Karpas-422 (cell line): ENCODE measurements around the gene ZNF710. TPM values are rescaled to one million over a fixed set of nuclear protein-coding genes. Genes with fewer than 3 reads are reported as not detected.

Source experiments
- DNase-seq: peaks from one replicate; pipeline ENCODE4 v3.0.0-alpha.2; 2015
- H2AFZ ChIP-seq: fragments of 200-600 bp; sonication (generic); 2 replicates; pipeline ENCODE4 v1.6.1; 2014; ENCODE audit warnings: antibody characterized with exemption, low read length, mixed read lengths
- H3K27ac ChIP-seq: fragments of 200-600 bp; sonication (generic); 2 replicates; pipeline ENCODE4 v1.5.1; 2014; ENCODE audit warnings: mild to moderate bottlenecking, low read length, moderate library complexity
- H3K27me3 ChIP-seq: fragments of 200-600 bp; sonication (generic); 2 replicates; pipeline ENCODE4 v1.6.1; 2014; ENCODE audit warnings: low read length, mixed read lengths
- H3K36me3 ChIP-seq: fragments of 200-600 bp; sonication (generic); 2 replicates; pipeline ENCODE4 v1.6.1; 2014; ENCODE audit warnings: low read length, mixed read lengths; ENCODE audit not compliant: insufficient read depth
- H3K4me1 ChIP-seq: fragments of 200-600 bp; sonication (generic); 2 replicates; pipeline ENCODE4 v1.6.1; 2014; ENCODE audit warnings: mild to moderate bottlenecking, low read length, mixed read lengths
- H3K4me2 ChIP-seq: fragments of 200-600 bp; sonication (generic); 2 replicates; pipeline ENCODE4 v1.6.1; 2014; ENCODE audit warnings: low read length, low read depth, mild to moderate bottlenecking; ENCODE audit not compliant: poor library complexity, severe bottlenecking
- H3K4me3 ChIP-seq: fragments of 200-600 bp; sonication (generic); 2 replicates; pipeline ENCODE4 v1.5.1; 2014; ENCODE audit warnings: mild to moderate bottlenecking, antibody characterized with exemption, low read length, mixed read lengths
- H3K79me2 ChIP-seq: fragments of 200-600 bp; sonication (generic); 2 replicates; pipeline ENCODE4 v1.6.1; 2014; ENCODE audit warnings: mild to moderate bottlenecking, low read length, mixed read lengths
- H3K9ac ChIP-seq: fragments of 200-600 bp; sonication (generic); 2 replicates; pipeline ENCODE4 v1.6.0; 2014; ENCODE audit warnings: low read length
- H3K9me2 ChIP-seq: fragments of 200-600 bp; sonication (generic), shearing (Covaris generic); replicated peaks from 2 replicates; pipeline ENCODE4 v1.6.0; 2014; ENCODE audit warnings: mild to moderate bottlenecking, low read length, moderate library complexity; ENCODE audit not compliant: insufficient read depth
- H3K9me3 ChIP-seq: fragments of 300-700, 200-600 bp; sonication (generic); 2 replicates; pipeline ENCODE4 v1.6.1; 2014; ENCODE audit warnings: low read length, mixed read lengths
- H4K20me1 ChIP-seq: fragments of 200-600 bp; sonication (generic); 2 replicates; pipeline ENCODE4 v1.6.1; 2014; ENCODE audit warnings: mild to moderate bottlenecking, antibody characterized with exemption, low read length, low read depth; ENCODE audit not compliant: insufficient read depth
- total RNA-seq: library from RNA; depleted of rRNA; stranded (reverse); fragments of >200 nt; shearing (Covaris generic); gene quantifications from 2 replicates; pipeline ENCODE4 v1.2.3, GENCODE V29; 2014; ENCODE audit warnings: low replicate concordance

Gene ZNF710
- total RNA-seq, 1 experiment from 2014 or later = 25.2 TPM

- H3K79me2 ChIP-seq = peaks cover 30% of the 10 kb centered on the region
- H2AFZ ChIP-seq = no peak overlapping the region
- DNase-seq = no peak
- H3K27ac ChIP-seq = no peak overlapping the region
- H3K4me3 ChIP-seq = no peak overlapping the region
- H3K27me3 ChIP-seq = no peaks in the 10 kb centered on the region
- H3K4me2 ChIP-seq = no peak overlapping the region
- no peaks in the 10 kb centered on the region for H4K20me1 ChIP-seq
- no peaks in the 10 kb centered on the region for H3K36me3 ChIP-seq
- no peaks in the 10 kb centered on the region for H3K9me3 ChIP-seq
- no peak overlapping the region for H3K9ac ChIP-seq
- peaks cover 35% of the 10 kb centered on the region for H3K4me1 ChIP-seq
- no peaks in the 10 kb centered on the region for H3K9me2 ChIP-seq
Measured at GRCh38 chr15:89999676-90000185, 1.4 kb upstream of the ZNF710 start.

- peak overlapping the region; percentile 72 for H3K27ac ChIP-seq
- H3K4me2 ChIP-seq = peak overlapping the region; percentile 96
- peak overlapping the region; percentile 70 for H3K4me3 ChIP-seq
- H3K27me3 ChIP-seq = no peaks in the 10 kb centered on the region
- peaks cover 40% of the 10 kb centered on the region for H3K4me1 ChIP-seq
- no peaks in the 10 kb centered on the region for H4K20me1 ChIP-seq
- H3K36me3 ChIP-seq = no peaks in the 10 kb centered on the region
- DNase-seq = peak; percentile 50
- peak overlapping the region; percentile 78 for H3K9ac ChIP-seq
- H3K9me3 ChIP-seq = no peaks in the 10 kb centered on the region
- peak overlapping the region; percentile 35 for H2AFZ ChIP-seq
- peaks cover 37% of the 10 kb centered on the region for H3K79me2 ChIP-seq
- no peaks in the 10 kb centered on the region for H3K9me2 ChIP-seq
Measured at GRCh38 chr15:90000186-90001001, 730 bp upstream of the ZNF710 start.

DNA sequence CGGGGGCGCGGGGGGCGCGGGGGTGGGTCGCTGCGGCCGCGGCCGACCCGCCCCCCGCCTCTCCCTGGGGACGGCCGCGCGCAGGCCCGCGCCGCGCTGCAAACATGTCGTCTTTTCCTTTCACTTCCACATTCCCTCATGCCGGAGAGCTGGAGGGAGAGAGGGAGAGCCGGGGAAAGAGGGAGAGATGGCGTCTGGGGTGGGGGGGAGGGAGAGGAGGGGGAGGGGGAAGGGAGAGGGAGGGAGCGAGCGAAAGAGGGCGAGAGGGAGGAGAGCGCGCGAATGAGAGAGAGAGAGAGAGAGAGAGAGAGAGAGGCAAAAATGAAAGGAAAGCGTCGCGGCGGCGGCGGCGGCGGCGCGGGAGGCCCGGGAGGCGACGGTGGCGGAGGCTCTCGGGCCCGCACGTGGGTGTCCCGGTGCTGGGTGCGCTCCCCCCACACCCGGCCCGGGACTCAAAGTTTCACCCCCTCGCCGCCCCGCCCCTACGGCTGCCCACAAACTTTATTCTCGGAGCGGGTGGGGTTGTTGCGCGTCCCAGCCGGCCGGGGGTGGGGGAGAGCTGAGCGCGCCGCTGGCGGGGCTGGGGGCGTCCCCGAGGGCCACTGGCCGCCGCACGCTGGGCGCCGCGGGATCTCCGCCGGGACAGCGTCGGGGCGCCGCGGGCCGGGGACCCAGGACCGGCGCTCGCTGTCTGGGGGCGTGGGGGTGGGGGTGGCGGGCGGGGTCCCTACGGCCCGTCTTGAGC is 731 bp downstream of the ZNF710 start:
- Histone ChIP-seq H3K4me3 (peak overlapping the region; percentile 82), H2AFZ (no peak overlapping the region), H3K36me3 (peaks cover 7% of the 10 kb centered on the region; the same call in 1 of the 2 replicates), H3K79me2 (peaks cover 51% of the 10 kb centered on the region), H3K27me3 (no peaks in the 10 kb centered on the region), H4K20me1 (0 out of 2 replicates have a peak, but pooled peaks cover 5% of the 10 kb centered on the region), H3K9me2 (no peaks in the 10 kb centered on the region), H3K27ac (peak overlapping the region; percentile 81), H3K4me2 (peak overlapping the region; percentile 91), H3K9me3 (no peaks in the 10 kb centered on the region), H3K9ac (peak overlapping the region; percentile 79), H3K4me1 (peaks cover 54% of the 10 kb centered on the region)
- peak; percentile 79 for DNase-seq

- peak overlapping the region; percentile 91 for H3K4me2 ChIP-seq
- H4K20me1 ChIP-seq = 0 out of 2 replicates have a peak, but pooled peaks cover 5% of the 10 kb centered on the region
- H3K9me2 ChIP-seq = no peaks in the 10 kb centered on the region
- H3K9me3 ChIP-seq = no peaks in the 10 kb centered on the region
- H3K4me1 ChIP-seq = peaks cover 60% of the 10 kb centered on the region
- peak overlapping the region; percentile 81 for H3K27ac ChIP-seq
- H2AFZ ChIP-seq = no peak overlapping the region
- H3K36me3 ChIP-seq = peaks cover 7% of the 10 kb centered on the region; the same call in 1 of the 2 replicates
- H3K4me3 ChIP-seq = peak overlapping the region; percentile 82
- H3K27me3 ChIP-seq = no peaks in the 10 kb centered on the region
- H3K9ac ChIP-seq = peak overlapping the region; percentile 79
- peak; percentile 83 for DNase-seq
- peaks cover 57% of the 10 kb centered on the region for H3K79me2 ChIP-seq
Measured at GRCh38 chr15:90002428-90002844, 1.3 kb downstream of the ZNF710 start.

DNA sequence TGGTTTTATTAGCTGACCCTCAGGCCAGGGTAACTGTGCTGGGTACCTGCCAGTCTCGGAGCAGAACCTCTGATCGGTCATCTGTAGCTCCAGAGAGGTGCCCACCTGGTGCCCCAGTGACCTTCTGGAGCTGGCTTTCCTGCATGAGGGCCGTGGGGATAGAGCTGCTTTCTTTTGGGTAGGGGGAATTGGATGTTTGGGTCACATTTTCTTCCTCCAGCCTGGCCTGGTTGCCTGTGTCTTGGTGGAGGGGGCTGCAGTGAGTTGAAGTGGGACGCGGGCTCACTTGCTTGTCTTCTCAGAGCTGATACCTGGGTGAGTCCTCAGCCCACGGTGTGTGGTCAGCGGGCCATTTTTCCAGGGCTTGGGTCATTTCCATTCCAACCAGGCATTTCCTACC is 2.6 kb downstream of the ZNF710 start:
- no peak overlapping the region for H2AFZ ChIP-seq
- no peaks in the 10 kb centered on the region for H3K27me3 ChIP-seq
- peak overlapping the region; percentile 91 for H3K4me2 ChIP-seq
- peaks cover 65% of the 10 kb centered on the region for H3K4me1 ChIP-seq
- H3K79me2 ChIP-seq = peaks cover 69% of the 10 kb centered on the region
- H3K9me3 ChIP-seq = no peaks in the 10 kb centered on the region
- DNase-seq = no peak
- H3K9ac ChIP-seq = peak overlapping the region; percentile 79
- peak overlapping the region; percentile 81 for H3K27ac ChIP-seq
- H4K20me1 ChIP-seq = 0 out of 2 replicates have a peak, but pooled peaks cover 5% of the 10 kb centered on the region
- peak overlapping the region; percentile 82 for H3K4me3 ChIP-seq
- H3K9me2 ChIP-seq = no peaks in the 10 kb centered on the region
- H3K36me3 ChIP-seq = peaks cover 7% of the 10 kb centered on the region; the same call in 1 of the 2 replicates

DNA sequence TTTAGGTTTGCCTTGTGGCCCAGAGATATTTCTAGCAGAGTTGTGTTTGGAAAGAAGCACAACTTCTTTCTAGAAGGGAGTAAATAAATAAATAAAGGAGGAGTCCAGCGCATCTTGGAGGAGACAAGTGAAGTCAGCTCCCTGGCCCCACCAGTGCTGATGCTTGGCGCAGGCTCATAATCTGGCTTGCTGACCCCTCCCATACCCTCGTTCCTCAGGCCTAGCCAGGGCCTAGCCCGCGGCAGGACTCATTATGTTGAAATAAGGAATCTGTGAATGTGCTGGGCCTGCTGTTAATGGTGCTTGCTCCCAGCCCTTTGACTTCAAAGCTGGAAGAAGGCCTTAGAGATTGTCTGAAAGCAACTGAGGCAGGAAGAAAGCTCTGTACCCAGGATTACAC is 3.1 kb downstream of the ZNF710 start:
- Histone ChIP-seq H3K9ac (peak overlapping the region; percentile 79), H3K36me3 (peaks cover 11% of the 10 kb centered on the region), H2AFZ (no peak overlapping the region), H3K9me3 (no peaks in the 10 kb centered on the region; the same call in 1 of the 2 replicates), H3K4me2 (peak overlapping the region; percentile 91), H3K4me1 (peaks cover 65% of the 10 kb centered on the region), H3K9me2 (no peaks in the 10 kb centered on the region), H3K27me3 (no peaks in the 10 kb centered on the region), H4K20me1 (0 out of 2 replicates have a peak, but pooled peaks cover 5% of the 10 kb centered on the region), H3K4me3 (peak overlapping the region; percentile 82; the same call in 1 of the 2 replicates), H3K79me2 (peaks cover 74% of the 10 kb centered on the region), H3K27ac (peak overlapping the region; percentile 81)
- DNase-seq = no peak

- Histone ChIP-seq H4K20me1 (0 out of 2 replicates have a peak, but pooled peaks cover 5% of the 10 kb centered on the region), H2AFZ (no peak overlapping the region), H3K27ac (peak overlapping the region; percentile 81; the same call in 1 of the 2 replicates), H3K27me3 (no peaks in the 10 kb centered on the region), H3K9me2 (no peaks in the 10 kb centered on the region), H3K36me3 (peaks cover 15% of the 10 kb centered on the region), H3K4me1 (peaks cover 65% of the 10 kb centered on the region), H3K9ac (peak overlapping the region; percentile 2; the same call in 1 of the 2 replicates), H3K4me2 (peak overlapping the region; percentile 91), H3K9me3 (no peaks in the 10 kb centered on the region; the same call in 1 of the 2 replicates), H3K4me3 (no peak overlapping the region), H3K79me2 (peaks cover 78% of the 10 kb centered on the region)
- no peak for DNase-seq
Measured at GRCh38 chr15:90004671-90005070, 3.5 kb downstream of the ZNF710 start.
